Measurements from ENCODE around the gene KCNAB2. TPM values are rescaled to one million over a fixed set of nuclear protein-coding genes. Genes with fewer than 3 reads are reported as not detected.

The KCNAB2 gene
- polyA plus RNA-seq, 1 experiment, result 10.3 TPM

DNA sequence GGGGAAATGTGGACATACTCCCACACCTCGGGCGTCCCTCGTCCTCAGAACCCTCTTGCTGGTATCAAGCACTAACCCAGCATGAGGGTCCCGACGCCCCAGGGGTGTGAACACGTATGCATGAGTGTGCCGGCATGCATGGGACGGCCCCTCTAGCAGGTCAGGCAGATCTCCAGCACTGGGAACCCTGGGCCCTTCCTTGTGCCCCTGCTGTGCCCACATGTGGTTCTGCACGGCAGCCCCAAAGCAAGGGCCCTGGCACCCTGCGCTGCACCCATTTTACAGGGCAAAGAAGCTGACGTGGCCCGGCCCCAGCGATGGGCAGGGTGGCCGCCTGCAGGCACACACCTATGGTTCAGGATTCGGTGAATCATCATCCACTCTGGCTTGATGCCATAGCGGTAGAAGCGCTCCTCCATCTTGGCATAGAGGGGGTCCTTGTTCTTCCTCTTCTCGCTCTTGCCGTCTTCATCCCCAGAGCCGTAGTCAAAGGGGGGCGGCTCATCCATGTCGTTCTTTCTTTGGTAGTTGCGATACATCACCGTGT, 100.2 kb downstream of the KCNAB2 start:
- POLR2A ChIA-PET, result no interaction called here
- Histone ChIP-seq H3K36me3 (ENCODE audit: control insufficient read depth, insufficient read depth, low read length) (no peaks in the 10 kb centered on the region), H3K4me3 (ENCODE audit: low read depth, low read length) (no peak overlapping the region), H3K27me3 (ENCODE audit: control insufficient read depth, insufficient read depth, low read length) (peaks cover 6% of the 10 kb centered on the region)
- TF ChIP-seq, protein P1, sequence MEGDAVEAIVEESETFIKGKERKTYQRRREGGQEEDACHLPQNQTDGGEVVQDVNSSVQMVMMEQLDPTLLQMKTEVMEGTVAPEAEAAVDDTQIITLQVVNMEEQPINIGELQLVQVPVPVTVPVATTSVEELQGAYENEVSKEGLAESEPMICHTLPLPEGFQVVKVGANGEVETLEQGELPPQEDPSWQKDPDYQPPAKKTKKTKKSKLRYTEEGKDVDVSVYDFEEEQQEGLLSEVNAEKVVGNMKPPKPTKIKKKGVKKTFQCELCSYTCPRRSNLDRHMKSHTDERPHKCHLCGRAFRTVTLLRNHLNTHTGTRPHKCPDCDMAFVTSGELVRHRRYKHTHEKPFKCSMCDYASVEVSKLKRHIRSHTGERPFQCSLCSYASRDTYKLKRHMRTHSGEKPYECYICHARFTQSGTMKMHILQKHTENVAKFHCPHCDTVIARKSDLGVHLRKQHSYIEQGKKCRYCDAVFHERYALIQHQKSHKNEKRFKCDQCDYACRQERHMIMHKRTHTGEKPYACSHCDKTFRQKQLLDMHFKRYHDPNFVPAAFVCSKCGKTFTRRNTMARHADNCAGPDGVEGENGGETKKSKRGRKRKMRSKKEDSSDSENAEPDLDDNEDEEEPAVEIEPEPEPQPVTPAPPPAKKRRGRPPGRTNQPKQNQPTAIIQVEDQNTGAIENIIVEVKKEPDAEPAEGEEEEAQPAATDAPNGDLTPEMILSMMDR (IDR thresholded peaks at IDR 0.05; ENCODE audit: insufficient read depth, low read depth, low read length), result no peak
- CTCF ChIA-PET, result no interaction called here
- no peak for DNase-seq (ENCODE audit: low read depth)

DNA sequence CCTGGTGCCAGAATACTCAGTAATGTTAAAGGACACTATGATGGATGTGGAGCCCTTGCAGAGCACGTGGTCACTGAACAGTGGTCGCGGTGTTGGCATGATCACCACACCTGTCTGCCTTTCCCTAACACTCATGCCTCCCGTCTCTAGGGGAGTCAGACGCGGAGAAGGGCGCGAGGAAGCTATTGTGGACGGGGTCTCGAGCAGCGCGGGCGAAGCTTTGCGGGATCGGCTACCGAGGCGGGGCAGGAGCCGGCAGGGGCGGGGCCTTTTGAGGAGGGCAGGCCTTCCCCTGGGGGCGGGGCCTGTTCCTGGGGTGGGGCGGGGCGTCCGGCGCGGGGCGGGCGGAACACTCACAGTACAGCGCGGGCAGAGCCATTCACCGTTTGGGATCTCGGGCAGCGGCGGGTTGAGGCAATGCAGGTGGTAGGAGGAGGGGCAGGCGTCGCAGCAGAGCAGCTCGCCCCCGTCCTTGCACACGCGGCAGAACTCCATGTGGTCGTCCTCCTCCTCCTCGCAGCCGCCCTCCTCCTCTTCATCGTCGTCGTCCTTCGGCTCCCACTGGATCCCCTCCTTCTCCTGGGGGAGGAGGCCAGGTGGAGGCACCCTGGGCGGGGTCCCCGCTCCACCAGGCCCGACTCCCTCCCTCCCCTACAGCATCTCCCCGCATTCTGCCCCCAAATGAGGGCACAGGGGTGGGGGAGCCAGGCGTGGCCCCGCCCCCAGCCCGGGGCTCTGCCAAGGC, 103.0 kb downstream of the KCNAB2 start:
- peaks cover 6% of the 10 kb centered on the region for H3K27me3 ChIP-seq (ENCODE audit: control insufficient read depth, insufficient read depth, low read length)
- DNase-seq (ENCODE audit: low read depth), result no peak
- POLR2A ChIA-PET, result no interaction called here
- CTCF ChIA-PET, result no interaction called here
- no peaks in the 10 kb centered on the region for H3K36me3 ChIP-seq (ENCODE audit: control insufficient read depth, insufficient read depth, low read length)
- no peak overlapping the region for H3K4me3 ChIP-seq (ENCODE audit: low read depth, low read length)
- TF ChIP-seq, protein P1 (IDR thresholded peaks at IDR 0.05; ENCODE audit: insufficient read depth, low read depth, low read length), result no peak

DNA sequence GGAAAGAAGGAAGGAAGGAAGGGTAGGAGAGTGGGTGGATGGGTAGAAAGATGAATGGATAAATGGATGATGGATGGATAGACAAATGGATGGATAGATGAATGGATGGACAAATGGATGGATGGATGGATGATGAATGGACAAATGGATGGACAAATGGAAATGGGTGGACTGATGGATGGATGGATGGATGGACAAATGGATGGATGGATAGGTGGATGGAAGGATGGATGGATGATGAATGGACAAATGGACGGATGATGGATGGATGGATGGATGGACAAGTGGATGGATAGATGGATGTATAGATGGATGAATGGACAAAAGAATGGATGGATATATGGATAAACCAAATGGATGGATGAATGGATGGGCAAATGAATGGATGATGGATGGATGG, 103.9 kb downstream of the KCNAB2 start:
- DNase-seq (ENCODE audit: low read depth), result no peak
- CTCF ChIA-PET, result no interaction called here
- H3K27me3 ChIP-seq (ENCODE audit: control insufficient read depth, insufficient read depth, low read length), result peaks cover 6% of the 10 kb centered on the region
- POLR2A ChIA-PET, result no interaction called here
- TF ChIP-seq, protein P1 (IDR thresholded peaks at IDR 0.05; ENCODE audit: insufficient read depth, low read depth, low read length), result no peak
- no peak overlapping the region for H3K4me3 ChIP-seq (ENCODE audit: low read depth, low read length)
- no peaks in the 10 kb centered on the region for H3K36me3 ChIP-seq (ENCODE audit: control insufficient read depth, insufficient read depth, low read length)

DNA sequence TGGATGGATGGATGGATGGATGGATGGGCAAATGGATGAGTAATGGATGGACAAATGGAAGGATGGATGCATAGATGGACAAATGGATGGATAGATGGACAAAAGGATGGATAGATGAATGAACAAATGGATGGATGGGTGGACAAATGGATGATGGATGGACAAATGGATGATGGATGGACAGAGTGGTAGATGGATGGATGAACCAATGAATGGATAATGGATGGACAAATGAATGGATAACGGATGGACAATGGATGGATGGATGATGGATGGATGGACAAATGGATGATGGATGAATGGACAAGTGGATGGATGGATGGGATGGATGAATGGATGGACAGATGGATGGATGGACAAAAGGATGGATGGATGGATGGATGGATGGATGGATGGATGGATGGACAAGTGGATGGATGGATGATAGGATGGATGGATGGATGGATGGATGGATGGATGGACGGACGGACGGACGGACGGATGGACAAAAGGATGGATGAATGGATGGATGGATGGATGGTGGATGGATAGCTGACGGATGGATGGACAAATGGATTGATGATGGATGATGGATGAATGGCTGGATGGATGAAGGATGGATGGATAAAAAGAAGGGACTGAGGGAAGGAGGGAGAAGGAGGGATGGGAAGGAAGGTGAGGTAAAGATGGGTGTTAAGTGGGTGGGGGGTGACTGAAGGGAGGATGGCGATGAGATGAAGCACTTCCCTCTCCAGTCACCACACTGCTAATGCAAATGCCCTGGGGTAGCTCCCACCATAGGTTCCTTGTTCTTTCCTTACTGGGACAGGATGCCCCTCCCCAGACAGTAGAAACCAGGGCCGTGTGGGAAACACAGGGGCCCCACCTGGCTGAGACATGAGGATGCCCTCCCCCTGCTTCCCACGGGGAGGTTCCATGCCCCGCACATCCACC, 104.6 kb downstream of the KCNAB2 start:
- POLR2A ChIA-PET, result no interaction called here
- Histone ChIP-seq H3K4me3 (ENCODE audit: low read depth, low read length) (no peak overlapping the region), H3K36me3 (ENCODE audit: control insufficient read depth, insufficient read depth, low read length) (no peaks in the 10 kb centered on the region), H3K27me3 (ENCODE audit: control insufficient read depth, insufficient read depth, low read length) (peaks cover 3% of the 10 kb centered on the region; the same call in 1 of the 2 replicates)
- TF ChIP-seq, protein P1 (IDR thresholded peaks at IDR 0.05; ENCODE audit: insufficient read depth, low read depth, low read length), result no peak
- no peak for DNase-seq (ENCODE audit: low read depth)
- CTCF ChIA-PET, result no interaction called here

Other genes with a start within 250 kb of the KCNAB2 start
- gene NPHP4, start 53.5 kb upstream of the KCNAB2 start, polyA plus RNA-seq (2011; rRNA removed), result 1.8 and 4.3 TPM in 2 replicates
- gene CHD5, start 134.4 kb downstream of the KCNAB2 start, polyA plus RNA-seq (2011; rRNA removed), result 0.01 and 0.04 TPM in 2 replicates
- gene RPL22, start 153.7 kb downstream of the KCNAB2 start, polyA plus RNA-seq (2011; rRNA removed), result 76.9 and 216 TPM in 2 replicates
- gene RNF207, start 160.2 kb downstream of the KCNAB2 start, polyA plus RNA-seq (2011; rRNA removed), result 12.0 and 17.9 TPM in 2 replicates
- gene ICMT, start 190.1 kb downstream of the KCNAB2 start, polyA plus RNA-seq (2011; rRNA removed), result 86.2 and 91.5 TPM in 2 replicates
- not detected in 2 replicates for gene HES3, start 198.3 kb downstream of the KCNAB2 start, polyA plus RNA-seq (2011; rRNA removed)
- gene GPR153, start 215.2 kb downstream of the KCNAB2 start, polyA plus RNA-seq (2011; rRNA removed), result 6.3 and 9.0 TPM in 2 replicates